Measurements from ENCODE around the gene ANKRD26.

DNA sequence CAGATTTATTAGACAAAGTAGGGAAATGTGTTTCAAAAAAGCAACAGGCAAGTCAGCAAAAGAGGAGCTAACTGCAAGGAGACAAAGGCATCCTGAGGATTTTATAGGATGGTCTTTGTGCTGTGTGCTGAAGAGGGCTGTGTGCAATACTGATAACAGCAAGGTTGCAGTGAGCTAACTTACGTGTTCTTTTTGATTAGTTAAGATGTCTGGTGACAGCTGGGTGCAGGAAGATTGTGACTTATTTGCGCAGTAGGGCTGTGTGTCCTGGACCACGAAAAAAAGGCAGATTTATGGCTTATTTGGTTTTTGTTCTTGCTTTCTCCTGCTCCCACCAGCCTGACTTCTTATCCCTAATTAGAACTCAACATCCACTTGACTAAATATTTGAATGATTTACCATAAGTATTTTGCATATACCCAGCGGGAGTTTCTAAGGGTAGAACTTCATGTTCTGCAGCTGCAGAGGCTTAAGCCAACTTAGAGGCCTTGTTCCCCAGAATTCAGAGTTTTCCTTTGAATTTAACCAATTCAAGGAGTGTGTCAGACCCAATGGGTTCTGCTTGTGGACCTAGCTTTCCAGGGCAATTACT lies 119.0 kb downstream of the ANKRD26 start:
- TF ChIP-seq, protein P1, sequence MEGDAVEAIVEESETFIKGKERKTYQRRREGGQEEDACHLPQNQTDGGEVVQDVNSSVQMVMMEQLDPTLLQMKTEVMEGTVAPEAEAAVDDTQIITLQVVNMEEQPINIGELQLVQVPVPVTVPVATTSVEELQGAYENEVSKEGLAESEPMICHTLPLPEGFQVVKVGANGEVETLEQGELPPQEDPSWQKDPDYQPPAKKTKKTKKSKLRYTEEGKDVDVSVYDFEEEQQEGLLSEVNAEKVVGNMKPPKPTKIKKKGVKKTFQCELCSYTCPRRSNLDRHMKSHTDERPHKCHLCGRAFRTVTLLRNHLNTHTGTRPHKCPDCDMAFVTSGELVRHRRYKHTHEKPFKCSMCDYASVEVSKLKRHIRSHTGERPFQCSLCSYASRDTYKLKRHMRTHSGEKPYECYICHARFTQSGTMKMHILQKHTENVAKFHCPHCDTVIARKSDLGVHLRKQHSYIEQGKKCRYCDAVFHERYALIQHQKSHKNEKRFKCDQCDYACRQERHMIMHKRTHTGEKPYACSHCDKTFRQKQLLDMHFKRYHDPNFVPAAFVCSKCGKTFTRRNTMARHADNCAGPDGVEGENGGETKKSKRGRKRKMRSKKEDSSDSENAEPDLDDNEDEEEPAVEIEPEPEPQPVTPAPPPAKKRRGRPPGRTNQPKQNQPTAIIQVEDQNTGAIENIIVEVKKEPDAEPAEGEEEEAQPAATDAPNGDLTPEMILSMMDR (IDR thresholded peaks at IDR 0.05), result no peak
- no peak for TF ChIP-seq POLR2A (IDR thresholded peaks at IDR 0.05)
